Transverse colon (tissue), 3 donors: ENCODE measurements around the gene CCDC121.
"Not testable (repeated sequence)": the region's sequence is repeated elsewhere in the genome, so short reads cannot be mapped to it uniquely, and the experiment has no call there.

Source experiments
- POLR2A ChIP-seq: fragments of 450-650 bp; IDR thresholded peaks from one replicate; pipeline ENCODE4 v1.6.1; 2016; ENCODE audit warnings: antibody characterized with exemption, mild to moderate bottlenecking, moderate library complexity
- TF ChIP-seq, protein P1 (sequence below), 5 experiments: fragments of 200-600 bp in 3 of 5; fragments of 450-650 bp in 2 of 5; sonication (generic) in 3 of 5; IDR thresholded peaks; 1 replicate in 2 of 5; 2 replicates in 3 of 5; pipeline ENCODE4 v1.5.1; 2016 to 2017; ENCODE audit warnings: antibody characterized with exemption in 5 of 5, inconsistent platforms in 3 of 5, mild to moderate bottlenecking in 2 of 5, moderate library complexity in 1 of 5

DNA sequence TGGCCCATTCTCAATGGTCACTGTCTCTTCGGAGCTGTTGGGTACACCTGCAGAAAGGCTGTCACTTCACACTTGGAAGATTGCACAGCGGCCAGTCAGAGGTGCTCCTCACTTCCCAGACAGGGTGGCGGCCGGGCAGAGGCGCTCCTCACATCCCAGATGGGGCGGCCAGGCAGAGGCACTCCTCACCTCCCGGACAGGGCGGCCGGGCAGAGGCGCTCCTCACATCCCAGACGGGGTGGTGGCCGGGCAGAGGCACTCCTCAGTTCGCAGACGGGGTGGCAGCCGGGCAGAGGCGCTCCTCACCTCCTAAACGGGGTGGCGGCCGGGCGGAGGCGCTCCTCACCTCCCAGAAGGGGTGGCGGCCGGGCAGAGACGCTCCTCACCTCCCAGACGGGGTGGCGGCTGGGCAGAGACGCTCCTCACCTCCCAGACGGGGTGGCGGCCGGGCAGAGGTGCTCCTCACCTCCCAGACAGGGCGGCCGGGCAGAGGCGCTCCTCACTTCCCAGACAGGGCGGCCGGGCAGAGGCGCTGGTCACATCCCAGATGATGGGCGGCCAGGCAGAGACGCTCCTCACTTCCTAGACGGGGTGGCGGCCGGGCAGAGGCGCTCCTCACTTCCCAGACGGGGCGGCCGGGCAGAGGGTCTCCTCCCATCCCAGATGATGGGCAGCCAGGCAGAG, 34.6 kb downstream of the CCDC121 start:
- TF ChIP-seq, protein P1, sequence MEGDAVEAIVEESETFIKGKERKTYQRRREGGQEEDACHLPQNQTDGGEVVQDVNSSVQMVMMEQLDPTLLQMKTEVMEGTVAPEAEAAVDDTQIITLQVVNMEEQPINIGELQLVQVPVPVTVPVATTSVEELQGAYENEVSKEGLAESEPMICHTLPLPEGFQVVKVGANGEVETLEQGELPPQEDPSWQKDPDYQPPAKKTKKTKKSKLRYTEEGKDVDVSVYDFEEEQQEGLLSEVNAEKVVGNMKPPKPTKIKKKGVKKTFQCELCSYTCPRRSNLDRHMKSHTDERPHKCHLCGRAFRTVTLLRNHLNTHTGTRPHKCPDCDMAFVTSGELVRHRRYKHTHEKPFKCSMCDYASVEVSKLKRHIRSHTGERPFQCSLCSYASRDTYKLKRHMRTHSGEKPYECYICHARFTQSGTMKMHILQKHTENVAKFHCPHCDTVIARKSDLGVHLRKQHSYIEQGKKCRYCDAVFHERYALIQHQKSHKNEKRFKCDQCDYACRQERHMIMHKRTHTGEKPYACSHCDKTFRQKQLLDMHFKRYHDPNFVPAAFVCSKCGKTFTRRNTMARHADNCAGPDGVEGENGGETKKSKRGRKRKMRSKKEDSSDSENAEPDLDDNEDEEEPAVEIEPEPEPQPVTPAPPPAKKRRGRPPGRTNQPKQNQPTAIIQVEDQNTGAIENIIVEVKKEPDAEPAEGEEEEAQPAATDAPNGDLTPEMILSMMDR (IDR thresholded peaks at IDR 0.05): not testable (repeated sequence)
- not testable (repeated sequence) for TF ChIP-seq POLR2A
